GM18870 (cell line): ENCODE measurements around the gene COL26A1.
"Not testable (repeated sequence)": the region's sequence is repeated elsewhere in the genome, so short reads cannot be mapped to it uniquely, and the experiment has no call there.

Source experiments
- ATAC-seq: cut with Tn5 transposase; IDR thresholded peaks from one replicate; pipeline ENCODE4 v1.9.1; 2021; ENCODE audit warnings: moderate library complexity; ENCODE audit not compliant: unreplicated experiment

COL26A1 gene

GRCh38 chr7:101362334-101363195, at the start of gene COL26A1:
COL26A1 (plus strand) TSS chr7:101362875; CDS start chr7:101363033, 158 bp downstream.
- no peak for ATAC-seq

- no peak for ATAC-seq
Measured at GRCh38 chr7:101315336-101315735, 47.3 kb upstream of the COL26A1 start.

GRCh38 chr7:101319401-101319800, 43.3 kb upstream of the COL26A1 start:
- ATAC-seq = no peak

DNA sequence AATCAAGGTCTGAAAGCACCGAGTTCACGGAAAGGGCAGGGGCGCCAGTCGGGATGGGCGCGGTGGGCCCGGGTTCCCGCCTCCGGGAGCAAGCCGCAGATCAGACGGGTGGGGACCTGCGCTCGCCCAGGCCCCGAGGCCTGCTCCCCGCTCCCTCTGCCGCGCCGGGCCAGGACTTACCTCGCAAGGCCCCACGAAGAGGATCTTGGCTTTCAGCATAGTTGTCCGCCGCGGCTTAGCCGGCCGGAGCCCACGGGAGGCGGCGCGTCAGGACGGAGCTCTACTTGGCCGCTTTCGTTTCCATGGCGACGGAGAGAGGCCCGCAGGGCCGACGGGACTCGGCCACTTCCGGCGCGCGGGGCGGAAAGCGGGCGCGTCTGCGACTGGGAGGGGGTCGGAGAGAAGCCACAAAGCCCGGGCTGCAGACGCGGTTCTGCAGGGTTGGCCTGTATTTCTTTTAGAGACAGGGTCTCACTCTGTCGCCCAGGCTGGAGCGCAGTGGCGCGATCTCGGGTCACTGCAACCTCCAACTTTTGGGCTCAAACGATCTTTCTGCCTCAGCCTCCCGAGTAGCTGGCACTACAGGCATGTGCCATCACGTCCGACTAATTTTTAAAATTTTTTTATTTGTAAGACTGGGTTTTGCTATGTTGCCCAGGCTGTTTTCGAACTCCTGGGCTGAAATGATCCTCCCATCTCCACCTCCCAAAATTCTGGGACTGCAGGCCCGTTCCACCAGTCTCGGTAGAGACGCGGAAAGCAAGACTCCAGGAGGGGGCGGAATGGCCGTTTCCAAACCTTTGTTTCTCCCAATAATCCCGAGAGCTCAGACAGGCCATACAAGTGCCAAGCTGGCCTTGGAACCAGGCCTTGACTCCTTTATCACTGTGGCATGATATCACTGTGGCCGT, 40.9 kb upstream of the COL26A1 start, which contains the start of gene IFT22:
Gene IFT22, minus strand, starts transcription at position 322 of the 911 bp plus-strand sequence. Its CDS starts 103 bp downstream, at position 219.
- no peak for ATAC-seq

- ATAC-seq = no peak
Measured at GRCh38 chr7:101328159-101328558, 34.5 kb upstream of the COL26A1 start.

DNA sequence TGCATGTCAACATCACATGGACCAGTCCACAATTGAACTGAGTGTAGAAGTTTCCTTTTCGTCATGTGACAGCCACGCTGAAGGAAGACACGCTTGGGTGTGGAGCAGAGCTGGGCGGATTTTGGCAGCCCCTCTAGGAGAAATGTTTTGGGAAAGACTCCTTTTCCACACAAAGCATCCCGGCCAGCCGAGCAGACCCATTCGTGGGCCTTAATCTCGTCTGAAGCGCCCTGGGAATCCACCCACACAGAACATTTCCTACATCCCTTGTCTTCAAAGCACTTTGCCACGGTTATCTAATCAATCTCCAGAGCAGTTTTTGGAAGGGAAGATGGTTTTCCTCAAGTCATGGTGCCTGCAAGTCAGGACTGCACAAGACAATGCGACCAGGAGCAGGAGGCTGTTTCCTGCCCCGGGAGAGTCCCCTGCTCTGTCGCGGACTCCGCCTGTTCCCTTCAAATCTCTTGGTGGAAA, 32.6 kb upstream of the COL26A1 start:
- ATAC-seq = no peak

DNA sequence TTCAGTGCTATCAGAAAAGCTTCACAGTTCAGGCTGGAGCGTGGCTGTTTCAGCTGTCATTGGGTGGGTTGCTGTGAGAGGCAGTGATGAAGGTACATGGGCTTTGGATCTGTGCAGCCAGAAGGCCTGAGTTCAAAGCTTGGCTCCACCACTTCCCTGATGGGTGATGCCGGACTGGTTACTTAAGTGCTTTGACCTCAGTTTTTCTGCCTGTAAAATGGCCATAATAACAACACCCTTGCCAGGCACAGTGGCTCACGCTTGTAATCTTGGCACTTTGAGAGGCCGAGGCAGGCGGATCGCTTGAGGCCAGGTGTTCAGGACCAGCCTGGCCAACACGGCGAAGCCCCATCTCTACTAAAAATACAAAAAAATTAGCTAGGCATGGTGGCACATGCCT, 30.6 kb upstream of the COL26A1 start:
- no peak for ATAC-seq

GRCh38 chr7:101333912-101334311, 28.8 kb upstream of the COL26A1 start:
- no peak for ATAC-seq

DNA sequence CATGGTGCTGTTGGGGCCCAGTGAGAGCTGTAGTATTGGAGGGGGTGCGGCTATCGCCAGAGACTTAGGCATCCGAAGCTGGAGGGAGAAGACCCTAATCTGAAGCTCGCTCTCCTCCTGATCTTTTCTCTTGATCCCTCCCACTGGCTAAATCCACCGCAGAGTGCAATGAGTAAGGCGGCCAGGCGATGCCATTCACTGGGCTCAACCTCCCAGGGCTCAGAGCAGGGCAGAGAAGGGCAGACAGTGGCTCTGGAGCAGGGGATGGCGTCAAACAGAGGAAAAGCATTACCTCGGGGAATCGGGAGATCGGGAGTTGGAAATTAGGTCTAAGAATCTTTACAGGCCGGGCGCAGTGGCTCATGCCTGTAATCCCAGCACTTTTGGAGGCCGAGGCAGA, 22.3 kb upstream of the COL26A1 start:
- no peak for ATAC-seq

DNA sequence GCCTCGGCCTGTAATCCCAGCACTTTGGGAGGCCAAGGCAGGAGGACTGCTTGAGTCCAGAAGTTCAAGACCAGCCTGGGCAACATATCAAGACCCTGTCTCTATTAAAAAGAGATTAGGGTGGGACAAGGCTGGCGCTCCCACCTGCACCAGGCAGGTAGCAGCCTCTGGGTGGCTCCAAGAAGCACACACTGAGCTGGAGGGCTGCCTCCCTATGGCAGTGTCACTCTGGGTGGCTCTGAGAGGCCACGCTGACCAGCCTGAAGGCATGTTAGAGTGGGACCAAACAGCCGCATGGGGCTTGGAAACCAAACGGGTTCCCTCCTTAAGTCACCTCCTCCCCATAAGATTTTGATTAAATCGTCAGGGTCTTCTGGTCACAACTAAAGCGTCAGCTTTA, 19.8 kb upstream of the COL26A1 start:
- ATAC-seq = no peak

GRCh38 chr7:101347477-101347876, 15.2 kb upstream of the COL26A1 start:
- ATAC-seq = no peak

GRCh38 chr7:101348456-101349067, 14.1 kb upstream of the COL26A1 start:
- ATAC-seq = not testable (repeated sequence)

DNA sequence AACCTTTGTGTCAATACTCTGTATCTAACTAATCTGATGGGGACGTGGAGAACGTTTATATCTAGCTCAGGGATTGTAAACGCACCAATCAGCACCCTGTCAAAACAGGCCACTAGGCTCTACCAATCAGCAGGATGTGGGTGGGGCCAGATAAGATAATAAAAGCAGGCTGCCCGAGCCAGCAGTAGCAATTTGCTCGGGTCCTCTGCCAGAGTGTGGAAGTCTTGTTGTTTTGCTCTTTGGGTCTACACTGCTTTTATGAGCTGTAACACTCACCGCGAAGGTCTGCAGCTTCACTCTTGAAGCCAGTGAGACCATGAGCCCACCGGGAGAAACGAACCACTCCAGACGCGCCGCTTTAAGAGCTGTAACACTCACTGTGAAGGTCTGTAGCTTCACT, 13.4 kb upstream of the COL26A1 start:
- ATAC-seq = not testable (repeated sequence)

DNA sequence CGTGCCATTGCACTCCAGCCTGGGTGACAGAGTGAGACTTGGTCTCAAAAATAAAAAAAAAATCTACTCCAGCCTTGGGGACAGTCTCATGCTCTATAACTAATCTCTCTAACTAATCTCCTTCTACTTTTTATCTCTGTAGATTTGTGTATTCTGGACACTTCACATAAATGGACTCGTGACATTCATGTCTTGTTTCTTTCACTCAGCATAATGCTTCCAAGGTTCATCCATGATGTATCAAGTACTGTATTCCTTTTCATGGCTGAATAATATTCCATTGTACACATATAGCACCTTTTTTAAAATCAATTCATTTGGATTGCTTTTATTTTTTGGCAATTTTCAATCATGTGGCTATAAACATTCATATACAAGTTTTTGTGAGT, 9.8 kb upstream of the COL26A1 start:
- no peak for ATAC-seq

DNA sequence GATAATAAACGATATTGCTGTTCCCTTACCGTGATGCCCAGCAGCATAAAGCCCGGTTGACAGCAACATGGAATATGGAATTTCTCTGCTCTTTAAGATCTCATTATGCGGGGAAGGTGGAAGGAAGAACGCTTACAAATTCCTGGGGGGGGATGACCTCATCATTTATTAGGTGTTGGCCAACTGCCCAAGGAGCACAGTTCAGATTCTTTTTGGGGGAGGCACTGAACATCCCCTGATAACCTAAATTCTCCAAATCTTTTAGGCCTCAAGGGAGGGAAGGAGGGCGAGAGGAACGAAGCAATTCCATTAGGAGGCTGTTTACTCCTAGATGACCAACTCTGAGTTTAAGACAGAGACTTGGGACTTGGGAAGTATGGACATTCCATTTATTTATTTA, 5.2 kb upstream of the COL26A1 start:
- ATAC-seq = no peak

- no peak for ATAC-seq
Measured at GRCh38 chr7:101363196-101363733, 590 bp downstream of the COL26A1 start.

DNA sequence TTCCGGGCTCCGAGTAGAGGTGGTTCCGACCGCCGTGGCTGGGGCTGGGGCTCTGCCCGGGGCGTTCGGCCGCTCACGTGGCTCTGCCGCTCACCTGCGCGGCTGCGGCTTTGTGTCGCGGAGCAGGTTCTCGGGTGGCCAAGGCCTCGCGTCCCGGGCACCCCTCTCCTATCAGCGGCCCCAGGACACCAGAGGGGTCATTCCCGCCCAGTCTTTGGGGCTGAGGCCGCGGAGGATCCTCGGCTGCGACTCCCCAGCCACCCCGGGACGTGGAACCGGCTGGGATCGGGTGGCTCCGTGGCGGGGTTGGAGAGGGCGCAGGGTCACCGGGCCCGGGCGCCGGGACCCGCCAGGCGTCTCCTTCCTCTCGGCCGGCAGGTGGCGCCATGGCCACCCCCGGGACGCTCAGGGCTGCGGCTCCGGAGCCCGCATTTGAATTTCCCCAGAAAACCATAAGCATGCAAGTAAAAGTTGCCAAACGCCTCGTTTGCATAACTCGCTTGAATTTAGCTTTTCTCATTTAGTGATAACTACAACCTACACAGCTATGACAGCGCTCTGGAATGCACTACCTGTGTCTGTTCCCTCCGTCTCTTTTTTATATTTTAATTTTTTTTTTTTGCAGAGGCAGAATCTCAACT, 1.2 kb downstream of the COL26A1 start:
- no peak for ATAC-seq

DNA sequence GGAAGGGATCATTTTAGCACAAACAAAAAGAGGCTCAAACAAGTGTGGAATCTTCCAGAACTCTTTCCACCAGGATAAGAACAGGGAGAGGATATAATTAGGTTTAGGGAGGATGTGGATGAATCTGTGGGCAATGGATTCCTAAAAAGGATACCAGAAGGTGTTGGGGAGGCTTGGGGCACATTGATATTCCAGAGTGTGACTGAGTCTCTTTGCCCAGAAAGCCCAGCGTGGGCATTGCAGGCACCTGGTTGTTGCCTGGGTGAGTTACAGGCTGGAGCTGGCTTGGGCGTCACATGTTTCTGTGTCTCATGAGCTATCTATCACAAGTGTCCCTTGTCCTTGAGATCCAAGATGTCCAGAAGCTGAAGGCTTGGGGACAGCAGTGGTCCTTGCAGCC, 3.3 kb downstream of the COL26A1 start:
- ATAC-seq = no peak

DNA sequence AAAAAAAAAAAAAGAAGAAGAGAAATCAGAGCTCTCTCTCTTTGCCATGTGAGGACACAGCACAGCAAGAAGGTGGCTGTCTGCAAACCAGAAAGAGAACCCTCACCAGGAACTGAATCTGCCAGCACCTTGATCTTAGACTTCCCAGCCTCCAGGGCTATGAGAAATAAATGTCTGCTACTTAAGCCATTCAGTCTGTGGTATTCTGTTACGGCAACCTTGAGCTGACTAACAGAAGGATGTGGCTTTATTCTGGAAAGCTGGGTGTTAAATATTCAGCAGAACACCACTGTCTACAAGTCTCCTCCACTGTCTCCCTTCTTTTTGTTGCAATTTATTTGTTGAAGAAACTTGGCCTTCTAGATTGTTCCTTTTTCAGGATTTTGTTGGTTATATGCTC, 5.0 kb downstream of the COL26A1 start:
- no peak for ATAC-seq

DNA sequence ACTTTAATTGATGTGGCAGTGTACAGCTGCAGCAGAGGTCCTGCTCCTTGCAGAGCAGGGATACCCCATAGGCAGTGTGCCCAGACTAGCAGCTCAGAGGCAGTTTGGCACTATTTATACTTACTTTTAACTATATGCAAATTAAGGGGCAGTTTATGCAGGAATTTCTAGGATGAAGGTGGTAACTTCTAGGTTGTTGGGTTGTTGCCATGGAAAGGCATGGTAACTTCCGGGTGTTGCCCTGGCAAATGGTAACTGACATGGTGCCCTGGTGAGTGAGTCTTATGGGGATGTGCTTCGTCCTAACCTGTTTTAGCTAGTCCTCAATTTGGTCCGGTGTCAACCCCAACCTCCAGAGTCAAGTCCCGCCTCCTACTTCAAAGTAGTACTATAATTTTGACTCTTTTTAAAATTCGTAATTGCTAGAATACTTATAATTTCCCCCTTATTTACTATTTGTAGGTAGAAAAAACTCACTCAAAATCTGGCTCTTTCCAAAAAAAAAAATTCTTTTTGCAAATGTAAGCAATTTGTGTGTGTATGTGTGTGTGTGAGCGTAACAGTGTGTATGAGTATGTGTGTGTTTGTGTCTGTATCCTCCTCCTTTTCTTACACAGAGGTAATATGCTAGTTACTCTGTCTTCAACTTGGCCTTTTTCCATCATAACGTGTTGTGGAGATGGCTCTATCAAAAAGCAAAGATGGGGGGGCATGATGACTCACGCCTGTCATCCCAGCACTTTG, 5.9 kb downstream of the COL26A1 start:
- ATAC-seq = no peak
